HepG2 (cell line): Measurements from ENCODE around the gene DDAH2. TPM values are rescaled to one million over a fixed set of nuclear protein-coding genes. Genes with fewer than 3 reads are reported as not detected.

Experiments used
- ATAC-seq: fragments of 200-7000 bp; cut with Tn5 transposase; 3 replicates; pipeline ENCODE4 v1.9.1; 2020; ENCODE audit warnings: mild to moderate bottlenecking, moderate library complexity
- BruUV-seq: library from RNA; stranded (reverse); fragments of 400-500 nt; replicated peaks from 2 replicates; lab custom pipeline; 2021; lab: Mats Ljungman, UMichigan
- CTCF ChIA-PET: fragments of 300-600 bp; formaldehyde crosslinking; extraction: SDS; loops from one replicate; lab custom pipeline; 2021; ENCODE audit warnings: low total read pairs, inconsistent platforms, low intra/inter-chr PET ratio; lab: Yijun Ruan, JAX
- POLR2A ChIA-PET: fragments of 350-600 bp; sonication (Branson Sonifier 250); formaldehyde crosslinking; loops from one replicate; lab custom pipeline; 2020; ENCODE audit warnings: antibody characterized with exemption, inconsistent platforms; lab: Yijun Ruan, JAX
- DNase-seq: peaks from one replicate; pipeline ENCODE4 v3.0.0-alpha.2; 2015; ENCODE audit warnings: low spot score
- FAIRE-seq: peaks from 3 replicates; lab custom pipeline; 2011; peaks lifted over from hg19 to GRCh38; lab: Jason Lieb, UNC
- H2AFZ ChIP-seq: one replicate; pipeline ENCODE4 v1.6.1; 2011; ENCODE audit warnings: low read length, inconsistent platforms
- H3K27ac ChIP-seq: fragments of 300-600 bp; 3 replicates; pipeline ENCODE4 v1.8.0; 2011; ENCODE audit warnings: mixed run types, mild to moderate bottlenecking, mixed read lengths, low read length, inconsistent platforms; ENCODE audit not compliant: insufficient read depth; ENCODE audit errors: extremely low read length
- H3K27me3 ChIP-seq, 2 experiments: fragments of 200-600 bp in 1 of 2; 2 replicates in 1 of 2; 3 replicates in 1 of 2; pipeline versions ENCODE4 v1.6.0 to v1.8.0; 2011; ENCODE audit warnings: low read length in 2 of 2, mild to moderate bottlenecking in 2 of 2, moderate library complexity in 2 of 2, inconsistent platforms in 1 of 2; ENCODE audit not compliant: insufficient read depth in 2 of 2, control insufficient read depth in 1 of 2
- H3K36me3 ChIP-seq, 2 experiments: fragments of 200-600 bp in 1 of 2; replicated peaks in 1 of 2; 2 replicates in 1 of 2; 3 replicates in 1 of 2; pipeline versions ENCODE4 v1.5.1 to v1.8.0; 2011; ENCODE audit warnings: low read length in 2 of 2, inconsistent platforms in 1 of 2; ENCODE audit not compliant: insufficient read depth in 2 of 2, control insufficient read depth in 1 of 2
- H3K4me1 ChIP-seq: 2 replicates; pipeline ENCODE4 v1.5.1; 2012; ENCODE audit warnings: low read length, inconsistent platforms; ENCODE audit not compliant: insufficient read depth
- H3K4me2 ChIP-seq: 2 replicates; pipeline ENCODE4 v1.6.0; 2011; ENCODE audit warnings: low read depth, low read length, inconsistent platforms
- H3K4me3 ChIP-seq, 3 experiments: fragments of 200-600 bp in 1 of 3; sonication (generic), shearing (Covaris generic) in 1 of 3; replicated peaks in 1 of 3; 2 replicates each; pipeline ENCODE4 v1.5.1; 2011 to 2016; ENCODE audit warnings: low read length in 3 of 3, inconsistent platforms in 2 of 3, low read depth in 2 of 3, mild to moderate bottlenecking in 2 of 3, control low read depth in 1 of 3, mixed read lengths in 1 of 3; ENCODE audit not compliant: insufficient read depth in 1 of 3
- H3K79me2 ChIP-seq: one replicate; pipeline ENCODE4 v1.6.1; 2011; ENCODE audit warnings: low read length, inconsistent platforms; ENCODE audit not compliant: insufficient read depth
- H3K9ac ChIP-seq: 2 replicates; pipeline ENCODE4 v1.6.0; 2011; ENCODE audit warnings: mild to moderate bottlenecking, low read depth, low read length, inconsistent platforms; ENCODE audit not compliant: insufficient read depth
- H3K9me3 ChIP-seq: 2 replicates; pipeline ENCODE4 v1.5.1; 2012; ENCODE audit warnings: mild to moderate bottlenecking, low read length
- H4K20me1 ChIP-seq: 2 replicates; pipeline ENCODE4 v1.6.0; 2011; ENCODE audit warnings: inconsistent platforms, mild to moderate bottlenecking, low read length, moderate library complexity; ENCODE audit not compliant: insufficient read depth
- FOXK2 ChIP-seq: fragments of 450-650 bp; IDR thresholded peaks from 2 replicates; pipeline ENCODE4 v1.6.1; 2016
- GLI4 ChIP-seq: sonication (generic); formaldehyde crosslinking; IDR thresholded peaks from 2 replicates; pipeline ENCODE4 v1.5.1; 2020; ENCODE audit warnings: missing genetic modification reagents, mild to moderate bottlenecking, moderate library complexity, borderline replicate concordance
- ZFP90 ChIP-seq: sonication (generic); formaldehyde crosslinking; IDR thresholded peaks from 2 replicates; pipeline ENCODE4 v1.8.0; 2022; ENCODE audit warnings: missing genetic modification reagents, mild to moderate bottlenecking, inconsistent platforms, borderline replicate concordance
- ZNF10 ChIP-seq: sonication (generic); formaldehyde crosslinking; IDR thresholded peaks from 2 replicates; pipeline ENCODE4 v1.4.0; 2020; ENCODE audit warnings: mild to moderate bottlenecking, low read depth, missing genetic modification reagents, borderline replicate concordance
- ZNF780A ChIP-seq: sonication (generic); formaldehyde crosslinking; IDR thresholded peaks from 2 replicates; pipeline ENCODE4 v1.8.0; 2022; ENCODE audit warnings: mild to moderate bottlenecking, missing genetic modification reagents, moderate library complexity
- WGBS: methylation state at CpG from one replicate; pipeline ENCODE4 v1.1.6; 2017; ENCODE audit warnings: low lambda C conversion rate; 5-methylcytosine and 5-hydroxymethylcytosine counted together
- in situ Hi-C: cut with HindIII; loops from 2 replicates; pipeline ENCODE4 v1.10.0; 2017; ENCODE audit warnings: low pct_unique_long_range_greater_than_20kb; ENCODE audit not compliant: extremely low pct_ligation_motif_present
- intact Hi-C: fragments of 100-400 bp; cut with micrococcal nuclease; formaldehyde crosslinking; loops from one replicate; pipeline ENCODE4 v1.10.0; 2022; ENCODE audit not compliant: unreplicated experiment
- polyA plus RNA-seq, 8 experiments: library from polyadenylated mRNA; depleted of rRNA in 3 of 8; stranded (reverse) in 7 of 8; unstranded in 1 of 8; fragments of >200 nt; fragmentation: Illumina TruSeq in 4 of 8; extraction: Trizol in 4 of 8; gene quantifications; 2 replicates each; pipeline versions ENCODE4 v1.2.1 to v1.2.3, GENCODE V29; 2011 to 2016; ENCODE audit warnings: low read depth in 4 of 8, missing spikeins in 1 of 8, mixed read lengths in 1 of 8; ENCODE audit not compliant: insufficient read depth in 1 of 8
- total RNA-seq, 5 experiments: library from RNA; depleted of rRNA; stranded (reverse); fragments of >200 nt; fragmentation: Illumina TruSeq; extraction: Trizol; gene quantifications; 2 replicates each; pipeline ENCODE4 v1.2.3, GENCODE V29; 2016; ENCODE audit warnings: low read depth in 1 of 5
- TF ChIP-seq, protein P1 (sequence below): sonication (generic); formaldehyde crosslinking; IDR thresholded peaks from 2 replicates; pipeline ENCODE4 v1.5.0; 2020; ENCODE audit warnings: mild to moderate bottlenecking, missing genetic modification reagents, borderline replicate concordance

DDAH2 gene
- total and polyA plus RNA-seq, 2 of the 13 experiments (the other 11 are each of a cell fraction or from before 2014, with no cell fraction given) = 16.4 to 21.1 TPM

DNA sequence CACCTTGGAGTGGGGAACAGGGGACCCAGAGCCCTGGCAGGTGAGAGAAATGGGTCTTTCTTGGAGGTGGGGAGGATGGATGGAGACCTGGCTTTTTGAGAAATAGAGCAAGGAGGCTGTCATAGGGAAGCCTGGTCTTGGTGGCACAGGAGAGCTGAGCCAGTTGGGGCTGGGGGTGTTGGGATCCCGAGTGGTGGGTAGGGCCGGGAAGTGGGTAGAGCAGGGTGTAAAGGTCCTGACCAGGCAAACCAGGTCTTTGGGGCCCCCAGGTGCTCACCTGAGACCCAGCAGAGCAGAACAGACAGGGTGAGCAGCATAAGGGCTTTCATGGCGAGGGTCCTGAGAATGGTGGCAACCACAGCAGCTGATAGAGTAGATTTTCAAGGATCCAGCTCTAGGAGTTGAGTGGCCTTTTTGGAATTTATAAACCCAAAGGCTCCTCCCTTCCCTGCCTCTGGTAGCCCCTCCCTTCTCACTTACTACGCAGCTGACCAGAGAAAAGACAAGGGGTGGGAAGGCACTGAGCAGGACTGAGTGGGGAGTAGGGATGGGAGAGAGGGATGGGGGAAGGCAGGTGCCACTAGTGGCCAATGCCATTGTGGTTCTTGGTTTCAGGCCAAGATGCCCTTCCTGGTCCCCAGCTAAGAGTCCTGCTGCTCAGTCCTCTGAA, 7.6 kb downstream of the DDAH2 start, which contains the start of gene LY6G6C:
LY6G6C (minus strand) TSS at position 396 of the 670 bp plus-strand sequence; CDS start at position 329, 67 bp downstream.
- Histone ChIP-seq H3K27me3 (peaks cover 3 to 35% of the 10 kb centered on the region in 2 experiments; a peak in 4 of 5 replicates), H4K20me1 (no peaks in the 10 kb centered on the region), H2AFZ (no peak within 1 kb of the TSS), H3K9ac (no peak within 1 kb of the TSS), H3K4me3 (no peak within 1 kb of the TSS), H3K36me3 (no peaks in the 10 kb centered on the region), H3K4me1 (peaks cover 9% of the 10 kb centered on the region), H3K27ac (no peak within 1 kb of the TSS), H3K9me3 (no peaks in the 10 kb centered on the region), H3K79me2 (no peaks in the 10 kb centered on the region), H3K4me2 (no peak within 1 kb of the TSS)
- ATAC-seq (no peak), FAIRE-seq (no peak), DNase-seq (no peak)
- BruUV-seq = no TSS peak
- no peak for TF ChIP-seq ZNF10
- no peak for TF ChIP-seq FOXK2
- TF ChIP-seq, protein P1, sequence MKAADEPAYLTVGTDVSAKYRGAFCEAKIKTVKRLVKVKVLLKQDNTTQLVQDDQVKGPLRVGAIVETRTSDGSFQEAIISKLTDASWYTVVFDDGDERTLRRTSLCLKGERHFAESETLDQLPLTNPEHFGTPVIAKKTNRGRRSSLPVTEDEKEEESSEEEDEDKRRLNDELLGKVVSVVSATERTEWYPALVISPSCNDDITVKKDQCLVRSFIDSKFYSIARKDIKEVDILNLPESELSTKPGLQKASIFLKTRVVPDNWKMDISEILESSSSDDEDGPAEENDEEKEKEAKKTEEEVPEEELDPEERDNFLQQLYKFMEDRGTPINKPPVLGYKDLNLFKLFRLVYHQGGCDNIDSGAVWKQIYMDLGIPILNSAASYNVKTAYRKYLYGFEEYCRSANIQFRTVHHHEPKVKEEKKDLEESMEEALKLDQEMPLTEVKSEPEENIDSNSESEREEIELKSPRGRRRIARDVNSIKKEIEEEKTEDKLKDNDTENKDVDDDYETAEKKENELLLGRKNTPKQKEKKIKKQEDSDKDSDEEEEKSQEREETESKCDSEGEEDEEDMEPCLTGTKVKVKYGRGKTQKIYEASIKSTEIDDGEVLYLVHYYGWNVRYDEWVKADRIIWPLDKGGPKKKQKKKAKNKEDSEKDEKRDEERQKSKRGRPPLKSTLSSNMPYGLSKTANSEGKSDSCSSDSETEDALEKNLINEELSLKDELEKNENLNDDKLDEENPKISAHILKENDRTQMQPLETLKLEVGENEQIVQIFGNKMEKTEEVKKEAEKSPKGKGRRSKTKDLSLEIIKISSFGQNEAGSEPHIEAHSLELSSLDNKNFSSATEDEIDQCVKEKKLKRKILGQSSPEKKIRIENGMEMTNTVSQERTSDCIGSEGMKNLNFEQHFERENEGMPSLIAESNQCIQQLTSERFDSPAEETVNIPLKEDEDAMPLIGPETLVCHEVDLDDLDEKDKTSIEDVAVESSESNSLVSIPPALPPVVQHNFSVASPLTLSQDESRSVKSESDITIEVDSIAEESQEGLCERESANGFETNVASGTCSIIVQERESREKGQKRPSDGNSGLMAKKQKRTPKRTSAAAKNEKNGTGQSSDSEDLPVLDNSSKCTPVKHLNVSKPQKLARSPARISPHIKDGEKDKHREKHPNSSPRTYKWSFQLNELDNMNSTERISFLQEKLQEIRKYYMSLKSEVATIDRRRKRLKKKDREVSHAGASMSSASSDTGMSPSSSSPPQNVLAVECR (CRISPR knock-in tag) = 0 out of 2 replicates have a peak, but pooled peaks have one; percentile 20
- no peak for TF ChIP-seq GLI4
- TF ChIP-seq ZFP90 (CRISPR knock-in tag) = no peak
- no peak for TF ChIP-seq ZNF780A (CRISPR knock-in tag)
- ChIA-PET POLR2A (interaction anchor here (3.4 kb wide), 1 partner anchor 106 kb away, joined by 12 read pairs; the partner anchor contains the start of gene HSPA1B), CTCF (no interaction called here)
- in situ Hi-C loops (no loop called here), intact Hi-C loops (no loop called here)
- WGBS = 17% methylated on average over 4 of the region's 4 CpGs
